Neural cell (in vitro differentiated cells): ENCODE measurements around the gene PTPRU. TPM values are rescaled to one million over a fixed set of nuclear protein-coding genes. Genes with fewer than 3 reads are reported as not detected.
A peak's percentile ranks its signal among the peaks of the same experiment; 100 is the strongest.

Source experiments
- H2AFZ ChIP-seq: fragments of 200-600, 300-800 bp; sonication (generic), shearing (Covaris generic); 2 replicates; pipeline ENCODE4 v1.6.0; 2014; ENCODE audit warnings: low read depth, mild to moderate bottlenecking, antibody characterized with exemption, low read length, moderate library complexity
- H3F3A ChIP-seq: fragments of 200-600 bp; shearing (Covaris generic); 2 replicates; pipeline ENCODE4 v1.6.1; 2016; ENCODE audit warnings: mild to moderate bottlenecking, moderate library complexity, mixed read lengths, antibody characterized with exemption, low read length; ENCODE audit not compliant: insufficient read depth, poor library complexity, severe bottlenecking
- H3K27ac ChIP-seq: fragments of 200-600, 300-800 bp; sonication (generic), shearing (Covaris generic); 2 replicates; pipeline ENCODE4 v1.5.1; 2014; ENCODE audit warnings: mild to moderate bottlenecking, low read length, moderate library complexity
- H3K27me3 ChIP-seq: fragments of 300-800, 200-600 bp; sonication (generic), shearing (Covaris generic); 2 replicates; pipeline ENCODE4 v1.6.0; 2014; ENCODE audit warnings: mild to moderate bottlenecking, low read depth, low read length, moderate library complexity; ENCODE audit not compliant: insufficient read depth
- H3K36me3 ChIP-seq: fragments of 300-800, 200-600 bp; sonication (generic), shearing (Covaris generic); 2 replicates; pipeline ENCODE4 v1.5.1; 2014; ENCODE audit warnings: mild to moderate bottlenecking, antibody characterized with exemption, low read length, moderate library complexity; ENCODE audit not compliant: insufficient read depth
- H3K4me2 ChIP-seq: fragments of 300-800, 200-600 bp; sonication (generic), shearing (Covaris generic); 2 replicates; pipeline ENCODE4 v1.6.0; 2014; ENCODE audit warnings: mild to moderate bottlenecking, low read length
- H3K4me3 ChIP-seq: fragments of 300-800, 200-600 bp; sonication (generic), shearing (Covaris generic); 2 replicates; pipeline ENCODE4 v1.5.1; 2014; ENCODE audit warnings: mild to moderate bottlenecking, low read length, moderate library complexity
- H3K79me2 ChIP-seq: fragments of 200-600 bp; shearing (Covaris generic); replicated peaks from 2 replicates; pipeline ENCODE4 v1.6.0; 2014; ENCODE audit warnings: mild to moderate bottlenecking, low read length, moderate library complexity; ENCODE audit not compliant: insufficient read depth
- H3K9ac ChIP-seq: fragments of 300-800, 200-600 bp; sonication (generic), shearing (Covaris generic); 2 replicates; pipeline ENCODE4 v1.6.1; 2016; ENCODE audit warnings: mild to moderate bottlenecking, low read length, mixed read lengths
- H3K9me2 ChIP-seq: fragments of 200-600 bp; shearing (Covaris generic); 2 replicates; pipeline ENCODE4 v1.6.1; 2016; ENCODE audit warnings: mild to moderate bottlenecking, low read length, mixed read lengths; ENCODE audit not compliant: insufficient read depth
- H3K9me3 ChIP-seq: fragments of 200-600, 300-800 bp; sonication (generic), shearing (Covaris generic); 2 replicates; pipeline ENCODE4 v1.6.1; 2016; ENCODE audit warnings: mild to moderate bottlenecking, mixed run types, low read length, moderate library complexity, mixed read lengths
- H4K20me1 ChIP-seq: fragments of 200-600 bp; shearing (Covaris generic); 2 replicates; pipeline ENCODE4 v1.6.1; 2016; ENCODE audit warnings: mild to moderate bottlenecking, mixed run types; ENCODE audit not compliant: insufficient read depth
- EP300 ChIP-seq: fragments of 450-650 bp; conservative IDR thresholded peaks from 2 replicates; pipeline ENCODE4 v1.6.1; 2014; ENCODE audit warnings: antibody characterized with exemption, mild to moderate bottlenecking, moderate library complexity; ENCODE audit not compliant: poor library complexity, severe bottlenecking
- EZH2 ChIP-seq: fragments of 200-600, 300-800 bp; shearing (Covaris generic), sonication (generic); IDR thresholded peaks from 2 replicates; pipeline ENCODE4 v1.6.1; 2014; ENCODE audit warnings: antibody characterized with exemption, low read length, borderline replicate concordance, mild to moderate bottlenecking; ENCODE audit not compliant: insufficient read depth, poor library complexity, severe bottlenecking
- MXI1 ChIP-seq: fragments of 450-650 bp; conservative IDR thresholded peaks from 2 replicates; pipeline ENCODE4 v1.6.1; 2014; ENCODE audit warnings: antibody characterized with exemption, mild to moderate bottlenecking; ENCODE audit not compliant: poor library complexity, severe bottlenecking
- POLR2AphosphoS5 ChIP-seq: IDR thresholded peaks from 2 replicates; pipeline ENCODE4 v1.6.1; 2012
- RAD21 ChIP-seq: fragments of 450-650 bp; conservative IDR thresholded peaks from 2 replicates; pipeline ENCODE4 v1.6.1; 2014; ENCODE audit warnings: antibody characterized with exemption, mild to moderate bottlenecking, moderate library complexity
- SMC3 ChIP-seq: fragments of 450-650 bp; conservative IDR thresholded peaks from 2 replicates; pipeline ENCODE4 v1.6.1; 2014; ENCODE audit warnings: antibody characterized with exemption, mild to moderate bottlenecking, moderate library complexity; ENCODE audit not compliant: poor library complexity
- TAF1 ChIP-seq: IDR thresholded peaks from 2 replicates; pipeline ENCODE4 v1.6.1; 2012; ENCODE audit warnings: low read depth
- polyA plus RNA-seq: library from polyadenylated mRNA; depleted of rRNA; stranded (reverse); fragments of >200 nt; gene quantifications from 2 replicates; pipeline ENCODE4 v1.2.3, GENCODE V29; 2014
- TF ChIP-seq, protein P1 (sequence below): fragments of 450-650 bp; IDR thresholded peaks from 2 replicates; pipeline ENCODE4 v1.5.1; 2014; ENCODE audit warnings: antibody characterized with exemption, mild to moderate bottlenecking, moderate library complexity; ENCODE audit not compliant: poor library complexity, severe bottlenecking
- TF ChIP-seq, protein P2 (sequence below): IDR thresholded peaks from 2 replicates; pipeline ENCODE4 v1.6.1; 2012; ENCODE audit warnings: borderline replicate concordance

PTPRU gene
- polyA plus RNA-seq, 1 donor from 2014 or later = 5.0 TPM

- Histone ChIP-seq H3K4me2 (peak within 1 kb of the TSS; percentile 66), H3K27me3 (peaks cover 5% of the 10 kb centered on the region), H3K9me2 (no peaks in the 10 kb centered on the region), H3F3A (peaks cover 2% of the 10 kb centered on the region), H3K36me3 (no peaks in the 10 kb centered on the region), H3K79me2 (peaks cover 5% of the 10 kb centered on the region), H3K9ac (peak within 1 kb of the TSS; percentile 77), H4K20me1 (no peaks in the 10 kb centered on the region), H3K9me3 (no peaks in the 10 kb centered on the region), H2AFZ (peak within 1 kb of the TSS; percentile 94), H3K4me3 (peak within 1 kb of the TSS; percentile 83), H3K27ac (peak within 1 kb of the TSS; percentile 53)
- peak; percentile 61 for TF ChIP-seq POLR2AphosphoS5
- peak; percentile 93 for TF ChIP-seq MXI1
- TF ChIP-seq, protein P1, sequence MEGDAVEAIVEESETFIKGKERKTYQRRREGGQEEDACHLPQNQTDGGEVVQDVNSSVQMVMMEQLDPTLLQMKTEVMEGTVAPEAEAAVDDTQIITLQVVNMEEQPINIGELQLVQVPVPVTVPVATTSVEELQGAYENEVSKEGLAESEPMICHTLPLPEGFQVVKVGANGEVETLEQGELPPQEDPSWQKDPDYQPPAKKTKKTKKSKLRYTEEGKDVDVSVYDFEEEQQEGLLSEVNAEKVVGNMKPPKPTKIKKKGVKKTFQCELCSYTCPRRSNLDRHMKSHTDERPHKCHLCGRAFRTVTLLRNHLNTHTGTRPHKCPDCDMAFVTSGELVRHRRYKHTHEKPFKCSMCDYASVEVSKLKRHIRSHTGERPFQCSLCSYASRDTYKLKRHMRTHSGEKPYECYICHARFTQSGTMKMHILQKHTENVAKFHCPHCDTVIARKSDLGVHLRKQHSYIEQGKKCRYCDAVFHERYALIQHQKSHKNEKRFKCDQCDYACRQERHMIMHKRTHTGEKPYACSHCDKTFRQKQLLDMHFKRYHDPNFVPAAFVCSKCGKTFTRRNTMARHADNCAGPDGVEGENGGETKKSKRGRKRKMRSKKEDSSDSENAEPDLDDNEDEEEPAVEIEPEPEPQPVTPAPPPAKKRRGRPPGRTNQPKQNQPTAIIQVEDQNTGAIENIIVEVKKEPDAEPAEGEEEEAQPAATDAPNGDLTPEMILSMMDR = peak; percentile 51
- peak; percentile 41 for TF ChIP-seq EP300
- TF ChIP-seq RAD21 = no peak
- no peak for TF ChIP-seq EZH2
- TF ChIP-seq, protein P2, sequence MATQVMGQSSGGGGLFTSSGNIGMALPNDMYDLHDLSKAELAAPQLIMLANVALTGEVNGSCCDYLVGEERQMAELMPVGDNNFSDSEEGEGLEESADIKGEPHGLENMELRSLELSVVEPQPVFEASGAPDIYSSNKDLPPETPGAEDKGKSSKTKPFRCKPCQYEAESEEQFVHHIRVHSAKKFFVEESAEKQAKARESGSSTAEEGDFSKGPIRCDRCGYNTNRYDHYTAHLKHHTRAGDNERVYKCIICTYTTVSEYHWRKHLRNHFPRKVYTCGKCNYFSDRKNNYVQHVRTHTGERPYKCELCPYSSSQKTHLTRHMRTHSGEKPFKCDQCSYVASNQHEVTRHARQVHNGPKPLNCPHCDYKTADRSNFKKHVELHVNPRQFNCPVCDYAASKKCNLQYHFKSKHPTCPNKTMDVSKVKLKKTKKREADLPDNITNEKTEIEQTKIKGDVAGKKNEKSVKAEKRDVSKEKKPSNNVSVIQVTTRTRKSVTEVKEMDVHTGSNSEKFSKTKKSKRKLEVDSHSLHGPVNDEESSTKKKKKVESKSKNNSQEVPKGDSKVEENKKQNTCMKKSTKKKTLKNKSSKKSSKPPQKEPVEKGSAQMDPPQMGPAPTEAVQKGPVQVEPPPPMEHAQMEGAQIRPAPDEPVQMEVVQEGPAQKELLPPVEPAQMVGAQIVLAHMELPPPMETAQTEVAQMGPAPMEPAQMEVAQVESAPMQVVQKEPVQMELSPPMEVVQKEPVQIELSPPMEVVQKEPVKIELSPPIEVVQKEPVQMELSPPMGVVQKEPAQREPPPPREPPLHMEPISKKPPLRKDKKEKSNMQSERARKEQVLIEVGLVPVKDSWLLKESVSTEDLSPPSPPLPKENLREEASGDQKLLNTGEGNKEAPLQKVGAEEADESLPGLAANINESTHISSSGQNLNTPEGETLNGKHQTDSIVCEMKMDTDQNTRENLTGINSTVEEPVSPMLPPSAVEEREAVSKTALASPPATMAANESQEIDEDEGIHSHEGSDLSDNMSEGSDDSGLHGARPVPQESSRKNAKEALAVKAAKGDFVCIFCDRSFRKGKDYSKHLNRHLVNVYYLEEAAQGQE = peak; percentile 45
- peak; percentile 27 for TF ChIP-seq SMC3
- TF ChIP-seq TAF1 = no peak
These were observed 5.6 kb upstream of the PTPRU start, which contains the start of gene MECR for GRCh38 chr1:29230553-29231378. Gene MECR, minus strand, starts transcription at chr1:29230934. Its CDS starts 28 bp downstream, at chr1:29230906.

DNA sequence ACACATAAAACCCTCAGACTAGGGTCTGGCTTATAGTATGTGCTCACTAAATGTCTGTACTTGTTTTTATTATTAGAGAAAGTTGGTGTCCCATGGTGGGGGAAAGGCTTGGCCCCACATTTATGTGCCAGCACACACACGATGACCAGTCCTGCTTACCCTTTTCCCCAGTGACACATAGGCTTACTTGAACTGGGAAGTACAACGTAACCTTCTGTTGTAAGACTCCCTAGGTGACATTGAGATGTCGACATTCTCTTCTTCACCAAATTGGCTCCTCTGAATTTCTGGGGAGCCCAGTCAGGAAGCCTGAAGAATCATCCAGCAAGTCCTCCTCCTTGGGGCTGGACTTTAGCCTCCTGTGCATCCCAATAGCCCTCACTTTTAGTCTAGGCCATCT, 3.9 kb upstream of the PTPRU start:
- H4K20me1 ChIP-seq = no peaks in the 10 kb centered on the region
- no peak for TF ChIP-seq MXI1
- TF ChIP-seq SMC3 = no peak
- TF ChIP-seq EZH2 = no peak
- no peak for TF ChIP-seq RAD21
- TF ChIP-seq, protein P1 = no peak
- no peak for TF ChIP-seq TAF1
- no peak for TF ChIP-seq POLR2AphosphoS5
- no peak for TF ChIP-seq EP300
- TF ChIP-seq, protein P2 = no peak
- H3K9me2 ChIP-seq = no peaks in the 10 kb centered on the region
- H3K9me3 ChIP-seq = no peaks in the 10 kb centered on the region
- H3K9ac ChIP-seq = no peak overlapping the region
- H3K4me3 ChIP-seq = no peak overlapping the region
- no peak overlapping the region for H3K27ac ChIP-seq
- H3K4me2 ChIP-seq = no peak overlapping the region
- H3K79me2 ChIP-seq = peaks cover 5% of the 10 kb centered on the region
- H3K27me3 ChIP-seq = peaks cover 14% of the 10 kb centered on the region
- H3F3A ChIP-seq = peaks cover 2% of the 10 kb centered on the region
- H2AFZ ChIP-seq = no peak overlapping the region
- no peaks in the 10 kb centered on the region for H3K36me3 ChIP-seq
